Mesendoderm (in vitro differentiated cells): ENCODE data around the gene CPT1C.

Source experiments
- DNase-seq: peaks from one replicate; pipeline ENCODE4 v3.0.0; 2013
- H2AK5ac ChIP-seq: 2 replicates; pipeline ENCODE4 v1.6.1; 2013; ENCODE audit warnings: low read length, inconsistent platforms
- H2BK120ac ChIP-seq: 2 replicates; pipeline ENCODE4 v1.6.1; 2013; ENCODE audit warnings: low read depth, mild to moderate bottlenecking, low read length, moderate library complexity, mixed read lengths
- H2BK15ac ChIP-seq: replicated peaks from 2 replicates; pipeline ENCODE4 v1.6.1; 2013; ENCODE audit warnings: low read depth, mild to moderate bottlenecking, moderate library complexity
- H2BK5ac ChIP-seq: 2 replicates; pipeline ENCODE4 v1.6.1; 2013; ENCODE audit warnings: low read length, inconsistent platforms
- H3K18ac ChIP-seq: 2 replicates; pipeline ENCODE4 v1.6.1; 2013; ENCODE audit warnings: mild to moderate bottlenecking, low read length, mixed read lengths
- H3K23ac ChIP-seq: one replicate; pipeline ENCODE4 v1.6.1; 2013; ENCODE audit warnings: low read length
- H3K27ac ChIP-seq: 2 replicates; pipeline ENCODE4 v1.5.1; 2013; ENCODE audit warnings: low read depth, mild to moderate bottlenecking, inconsistent platforms, low read length, moderate library complexity
- H3K27me3 ChIP-seq: 2 replicates; pipeline ENCODE4 v1.6.1; 2013; ENCODE audit warnings: low read length, control low read depth, mild to moderate bottlenecking, inconsistent platforms; ENCODE audit not compliant: insufficient read depth, poor library complexity
- H3K36me3 ChIP-seq: 2 replicates; pipeline ENCODE4 v1.6.1; 2013; ENCODE audit warnings: low read length, inconsistent platforms; ENCODE audit not compliant: control insufficient read depth, insufficient read depth
- H3K4ac ChIP-seq: one replicate; pipeline ENCODE4 v1.6.1; 2013; ENCODE audit warnings: low read depth, mild to moderate bottlenecking, low read length, moderate library complexity
- H3K4me1 ChIP-seq: 2 replicates; pipeline ENCODE4 v1.6.1; 2013; ENCODE audit warnings: low read depth, low read length, inconsistent platforms; ENCODE audit not compliant: control insufficient read depth
- H3K4me2 ChIP-seq: 2 replicates; pipeline ENCODE4 v1.6.1; 2013; ENCODE audit warnings: low read length
- H3K4me3 ChIP-seq: 2 replicates; pipeline ENCODE4 v1.5.1; 2013; ENCODE audit warnings: mild to moderate bottlenecking, low read length
- H3K56ac ChIP-seq: one replicate; pipeline ENCODE4 v1.6.1; 2013; ENCODE audit warnings: low read length
- H3K79me1 ChIP-seq: 2 replicates; pipeline ENCODE4 v1.6.1; 2013; ENCODE audit warnings: low read length, inconsistent platforms
- H3K79me2 ChIP-seq: 2 replicates; pipeline ENCODE4 v1.6.1; 2013; ENCODE audit warnings: mild to moderate bottlenecking, low read length; ENCODE audit not compliant: control insufficient read depth, insufficient read depth
- H3K9ac ChIP-seq: 2 replicates; pipeline ENCODE4 v1.6.1; 2013; ENCODE audit warnings: low read length, inconsistent platforms
- H4K5ac ChIP-seq: one replicate; pipeline ENCODE4 v1.6.1; 2013; ENCODE audit warnings: low read length
- H4K8ac ChIP-seq: one replicate; pipeline ENCODE4 v1.6.1; 2013; ENCODE audit warnings: low read depth, mild to moderate bottlenecking, control low read depth, low read length, moderate library complexity
- WGBS: extraction: QIAGEN DNeasy Blood & Tissue Kit; methylation state at CpG from one replicate; pipeline ENCODE4 v1.1.7; 2013; ENCODE audit warnings: low lambda C conversion rate, missing lambda C conversion rate; ENCODE audit not compliant: insufficient coverage; ENCODE audit errors: extremely low coverage; 5-methylcytosine and 5-hydroxymethylcytosine counted together

The CPT1C gene

GRCh38 chr19:49690079-49690655 is 749 bp upstream of the CPT1C start:
- peak; percentile 38 for DNase-seq
- Histone ChIP-seq H2AK5ac (no peak overlapping the region), H3K23ac (no peak overlapping the region), H3K27ac (peak overlapping the region; percentile 65), H4K5ac (no peak overlapping the region), H3K79me2 (no peaks in the 10 kb centered on the region), H3K4ac (no peak overlapping the region), H3K4me3 (peak overlapping the region; percentile 67), H3K18ac (peak overlapping the region; percentile 28), H2BK15ac (no peak overlapping the region), H4K8ac (no peak overlapping the region), H3K4me1 (peaks cover 2% of the 10 kb centered on the region), H3K9ac (peak overlapping the region; percentile 86), H3K36me3 (peaks cover 12% of the 10 kb centered on the region), H2BK5ac (no peak overlapping the region), H3K4me2 (peak overlapping the region; percentile 69), H2BK120ac (no peak overlapping the region), H3K56ac (peak overlapping the region; percentile 92), H3K27me3 (no peaks in the 10 kb centered on the region), H3K79me1 (peaks cover 6% of the 10 kb centered on the region)
- WGBS: no CpG with 5 or more reads among the region's 39 CpGs

GRCh38 chr19:49691243-49692146 is 579 bp downstream of the CPT1C start:
- Histone ChIP-seq H3K36me3 (peaks cover 2% of the 10 kb centered on the region), H3K23ac (no peak overlapping the region), H3K18ac (peak overlapping the region; percentile 16), H3K27me3 (no peaks in the 10 kb centered on the region), H3K27ac (no peak overlapping the region), H3K9ac (peak overlapping the region; percentile 72), H3K4me3 (peak overlapping the region; percentile 38), H4K8ac (peak overlapping the region; percentile 68), H3K4me1 (peaks cover 2% of the 10 kb centered on the region), H2AK5ac (no peak overlapping the region), H2BK5ac (no peak overlapping the region), H2BK120ac (no peak overlapping the region), H3K79me1 (no peaks in the 10 kb centered on the region), H2BK15ac (no peak overlapping the region), H3K4me2 (peak overlapping the region; percentile 76), H3K56ac (peak overlapping the region; percentile 51), H4K5ac (no peak overlapping the region), H3K4ac (no peak overlapping the region), H3K79me2 (no peaks in the 10 kb centered on the region)
- peak; percentile 87 for DNase-seq
- WGBS: no CpG with 5 or more reads among the region's 39 CpGs

GRCh38 chr19:49692147-49692506 is 1.2 kb downstream of the CPT1C start:
- no peak overlapping the region for H3K4me3 ChIP-seq

GRCh38 chr19:49696115-49696514 is 5.2 kb downstream of the CPT1C start:
- no peak for DNase-seq
- H3K4me3 ChIP-seq: no peak overlapping the region
- H4K8ac ChIP-seq: no peak overlapping the region
- H3K56ac ChIP-seq: no peak overlapping the region
- H2AK5ac ChIP-seq: no peak overlapping the region
- no peak overlapping the region for H3K4ac ChIP-seq
- H3K79me1 ChIP-seq: no peaks in the 10 kb centered on the region
- H3K9ac ChIP-seq: no peak overlapping the region
- no peak overlapping the region for H2BK15ac ChIP-seq
- no peak overlapping the region for H4K5ac ChIP-seq
- no peaks in the 10 kb centered on the region for H3K36me3 ChIP-seq
- no peak overlapping the region for H2BK120ac ChIP-seq
- H3K4me1 ChIP-seq: peaks cover 2% of the 10 kb centered on the region
- no peak overlapping the region for H3K4me2 ChIP-seq
- no peak overlapping the region for H2BK5ac ChIP-seq
- no peaks in the 10 kb centered on the region for H3K27me3 ChIP-seq
- WGBS: no CpG with 5 or more reads among the region's 6 CpGs
- no peak overlapping the region for H3K27ac ChIP-seq
- H3K23ac ChIP-seq: no peak overlapping the region
- no peak overlapping the region for H3K18ac ChIP-seq
- no peaks in the 10 kb centered on the region for H3K79me2 ChIP-seq

More at GRCh38 chr19:49692147-49692506, 1.2 kb downstream of the CPT1C start:
- WGBS: no CpG with 5 or more reads among the region's 16 CpGs
- Histone ChIP-seq H3K4me1 (peaks cover 2% of the 10 kb centered on the region), H2BK5ac (no peak overlapping the region), H3K79me1 (no peaks in the 10 kb centered on the region), H4K5ac (no peak overlapping the region), H3K27me3 (no peaks in the 10 kb centered on the region), H2BK120ac (no peak overlapping the region), H3K4ac (no peak overlapping the region), H3K27ac (no peak overlapping the region), H2AK5ac (no peak overlapping the region), H3K79me2 (no peaks in the 10 kb centered on the region), H3K36me3 (no peaks in the 10 kb centered on the region), H4K8ac (no peak overlapping the region), H3K9ac (peak overlapping the region; percentile 49), H3K4me2 (no peak overlapping the region), H3K18ac (no peak overlapping the region), H3K56ac (peak overlapping the region; percentile 50), H3K23ac (no peak overlapping the region), H2BK15ac (no peak overlapping the region)
- no peak for DNase-seq

- Histone ChIP-seq H2BK120ac (no peak overlapping the region), H3K27me3 (no peaks in the 10 kb centered on the region), H3K4me3 (no peak overlapping the region), H3K27ac (no peak overlapping the region), H4K5ac (no peak overlapping the region), H3K23ac (no peak overlapping the region), H3K79me2 (no peaks in the 10 kb centered on the region), H3K56ac (no peak overlapping the region), H3K4me2 (no peak overlapping the region), H2BK15ac (no peak overlapping the region), H2BK5ac (no peak overlapping the region), H3K9ac (no peak overlapping the region), H3K4me1 (no peaks in the 10 kb centered on the region), H3K4ac (no peak overlapping the region), H4K8ac (no peak overlapping the region), H2AK5ac (no peak overlapping the region), H3K36me3 (no peaks in the 10 kb centered on the region), H3K18ac (no peak overlapping the region), H3K79me1 (no peaks in the 10 kb centered on the region)
- DNase-seq: no peak
- no CpG with 5 or more reads among the region's 7 CpGs for WGBS
Measured at GRCh38 chr19:49696865-49697264, 5.9 kb downstream of the CPT1C start.
